HG03521 (cell line): ENCODE data around the gene MATN1.

ENCODE experiments used
- ATAC-seq: cut with Tn5 transposase; IDR thresholded peaks from one replicate; pipeline ENCODE4 v1.9.1; 2021; ENCODE audit warnings: mild to moderate bottlenecking, moderate library complexity; ENCODE audit not compliant: unreplicated experiment

MATN1 gene

DNA sequence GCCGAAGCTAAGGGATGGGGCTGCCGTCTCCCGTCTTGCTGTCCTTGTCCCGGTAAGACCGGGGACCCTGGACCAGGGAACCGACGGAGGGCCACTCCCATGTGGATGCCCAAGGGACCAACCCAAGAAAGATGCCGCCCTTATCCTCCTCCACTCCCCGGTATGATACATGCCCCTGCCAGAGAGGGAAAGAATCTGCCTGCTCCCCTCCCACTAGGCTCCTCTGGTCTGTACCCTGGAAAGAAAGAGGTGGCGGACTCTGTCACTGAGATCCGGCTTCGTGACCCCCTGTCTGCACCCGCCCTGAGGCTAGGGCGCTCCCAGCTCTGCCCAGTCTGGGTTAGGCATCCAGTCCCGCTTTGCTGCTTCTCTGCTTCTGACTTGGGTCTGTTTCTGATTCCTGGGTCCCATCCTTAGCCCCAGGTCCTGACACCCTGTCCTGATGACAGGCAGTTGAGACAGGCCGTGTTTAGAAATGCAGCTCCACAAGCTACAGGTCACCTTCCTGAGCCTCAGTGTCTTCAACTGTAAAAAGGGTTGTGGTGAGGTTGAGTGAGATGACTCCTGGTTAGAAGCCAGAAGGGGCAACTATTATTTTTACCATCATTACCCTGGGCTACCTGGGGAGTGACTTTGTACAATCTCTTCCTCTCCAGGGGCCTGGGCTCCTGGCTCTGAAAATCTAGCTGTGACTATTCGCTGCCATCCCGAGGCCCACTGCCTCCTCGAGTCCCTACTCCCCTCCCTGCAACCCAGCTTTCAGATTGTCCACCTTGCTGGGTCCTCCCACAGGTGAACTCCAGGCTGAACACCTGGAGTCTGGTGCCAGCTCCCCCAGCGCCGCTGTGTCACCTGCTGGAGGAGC, 3.7 kb downstream of the MATN1 start:
- no peak for ATAC-seq

- peak; percentile 47 for ATAC-seq
Measured at GRCh38 chr1:30718636-30719405, 4.6 kb downstream of the MATN1 start.

GRCh38 chr1:30718091-30718635, 5.2 kb downstream of the MATN1 start:
- ATAC-seq, result peak; percentile 84

DNA sequence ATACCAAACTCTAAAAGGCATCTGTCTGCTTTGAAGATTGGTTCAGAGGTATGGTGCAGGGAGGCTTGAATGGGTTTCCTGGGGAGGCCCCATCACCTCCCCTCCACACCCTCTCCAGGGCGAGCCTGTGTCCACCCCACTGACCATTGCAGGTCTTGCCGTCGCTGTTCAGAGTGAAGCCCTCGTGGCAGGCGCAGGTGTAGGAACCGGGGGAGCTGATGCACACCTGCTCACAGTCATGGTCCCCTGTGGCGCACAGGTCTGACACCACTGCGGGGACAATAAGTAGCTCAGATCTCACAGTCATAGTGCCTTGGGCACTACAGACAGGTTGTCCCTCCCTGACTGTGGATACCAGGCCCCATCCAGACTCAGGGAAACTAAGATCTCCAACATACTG, 6.7 kb downstream of the MATN1 start:
- ATAC-seq, result no peak

DNA sequence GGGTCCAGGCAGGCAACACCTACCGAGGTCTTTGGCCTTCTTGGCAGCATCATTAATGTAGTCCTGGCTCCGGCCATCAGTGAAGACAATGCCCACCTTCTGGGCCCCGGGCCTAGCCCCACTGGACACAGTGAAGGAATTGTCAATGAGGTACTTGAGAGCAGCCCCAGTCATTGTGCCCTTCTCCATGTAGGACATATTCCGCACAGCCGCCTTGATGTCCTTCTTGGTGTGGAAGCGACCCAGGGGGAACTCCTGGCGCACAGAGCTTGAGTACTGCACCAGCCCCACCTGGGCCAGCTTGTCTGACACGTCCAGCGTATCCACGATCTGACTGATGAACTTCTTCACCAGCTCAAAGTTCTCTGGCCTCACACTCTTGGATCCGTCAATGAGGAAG, 7.5 kb downstream of the MATN1 start:
- no peak for ATAC-seq

DNA sequence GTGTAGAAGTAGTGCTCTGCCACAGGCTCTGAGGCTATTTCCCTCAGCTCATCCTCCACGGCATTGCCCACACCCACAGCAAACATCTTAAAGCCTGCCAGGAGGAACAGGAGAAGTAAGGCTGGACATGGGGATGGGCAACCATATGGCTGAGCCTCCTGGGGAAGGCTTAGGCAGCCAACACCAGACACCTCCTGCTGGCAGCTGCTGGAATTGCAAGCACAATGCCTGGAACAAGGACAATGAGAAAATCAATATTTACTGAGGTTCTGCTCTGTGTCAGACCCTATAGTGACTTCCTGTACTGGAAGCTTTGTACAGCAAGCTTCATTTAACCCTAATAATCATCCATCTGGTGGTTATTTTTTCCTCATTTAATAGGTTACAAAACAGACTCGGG, 8.2 kb downstream of the MATN1 start:
- no peak for ATAC-seq

- ATAC-seq, result no peak
Measured at GRCh38 chr1:30714536-30715090, 8.8 kb downstream of the MATN1 start.

DNA sequence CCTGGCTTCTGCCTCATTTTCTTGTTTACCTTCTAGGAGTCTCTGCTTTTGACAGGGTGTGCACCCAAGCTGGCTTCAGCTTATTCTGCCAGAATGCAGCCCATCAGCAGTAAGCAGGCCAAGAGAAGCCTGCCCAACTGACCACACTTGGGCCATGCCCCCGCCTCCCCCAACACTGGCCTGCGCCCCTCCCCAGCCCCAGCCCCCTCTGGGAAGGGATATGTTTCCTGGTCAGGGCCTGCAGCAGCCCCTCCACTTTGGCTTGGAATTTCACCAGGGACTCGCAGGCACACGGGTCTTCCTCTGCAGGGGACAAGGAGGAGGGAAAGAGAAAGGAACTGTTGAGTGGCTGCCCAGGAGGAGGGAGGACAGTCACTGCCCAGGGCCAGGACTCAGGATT, 9.4 kb downstream of the MATN1 start:
- ATAC-seq, result no peak

DNA sequence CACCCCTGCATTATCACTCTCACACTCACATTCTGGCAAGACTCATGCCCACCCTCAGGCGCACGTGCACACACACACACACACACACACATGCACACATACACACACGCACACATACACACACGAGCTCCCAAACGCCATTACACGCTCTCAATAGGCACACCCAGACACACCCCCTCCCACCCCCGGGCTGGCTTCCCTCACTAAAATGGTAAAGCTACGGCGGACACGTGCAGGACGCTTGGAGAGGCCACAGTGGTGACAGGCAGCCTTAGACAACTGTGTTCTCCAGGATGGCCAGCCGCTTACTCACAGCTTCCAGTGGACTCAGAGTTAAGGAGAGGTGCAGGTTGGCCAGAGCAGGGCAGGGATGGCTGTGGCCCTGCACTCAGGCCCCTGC, 10.1 kb downstream of the MATN1 start:
- no peak for ATAC-seq

DNA sequence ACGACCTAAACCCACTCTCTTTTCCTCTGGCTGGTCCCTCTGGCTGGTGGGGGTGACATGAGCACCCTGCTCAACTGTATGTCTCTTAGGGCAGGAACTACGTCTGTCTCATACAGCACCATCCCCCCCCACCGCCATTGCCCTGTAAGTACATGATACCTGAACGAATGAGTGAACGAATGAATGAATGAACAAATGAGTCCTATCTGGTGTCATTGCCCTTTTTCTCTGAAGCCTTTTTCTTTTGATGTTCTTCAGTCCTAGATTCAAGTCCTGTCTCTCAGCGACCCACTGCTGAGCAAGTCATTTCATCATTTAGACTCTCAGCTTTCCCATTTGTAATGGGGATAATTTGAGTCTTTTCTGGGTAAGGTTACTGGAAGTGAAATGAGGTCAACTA, 10.8 kb downstream of the MATN1 start:
- ATAC-seq, result no peak

GRCh38 chr1:30710407-30710806, 13.0 kb downstream of the MATN1 start:
- ATAC-seq, result no peak

DNA sequence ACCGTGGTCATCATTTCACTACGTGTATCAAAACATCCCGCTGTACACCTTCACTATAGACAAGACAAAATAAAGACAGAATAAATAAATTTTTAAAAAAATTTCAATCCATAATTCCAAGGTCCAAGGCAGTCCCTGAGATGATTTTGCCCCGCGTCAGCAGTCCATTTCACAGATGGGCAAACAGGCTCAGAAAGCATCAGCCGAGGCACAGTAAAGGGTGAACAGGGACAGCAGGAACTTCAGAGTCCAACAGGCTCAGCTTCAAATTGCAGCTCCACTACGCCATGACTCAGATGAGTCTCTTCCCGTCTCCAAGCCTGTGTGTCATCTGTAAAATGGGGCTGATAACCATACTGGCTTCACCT, 15.0 kb downstream of the MATN1 start:
- no peak for ATAC-seq

DNA sequence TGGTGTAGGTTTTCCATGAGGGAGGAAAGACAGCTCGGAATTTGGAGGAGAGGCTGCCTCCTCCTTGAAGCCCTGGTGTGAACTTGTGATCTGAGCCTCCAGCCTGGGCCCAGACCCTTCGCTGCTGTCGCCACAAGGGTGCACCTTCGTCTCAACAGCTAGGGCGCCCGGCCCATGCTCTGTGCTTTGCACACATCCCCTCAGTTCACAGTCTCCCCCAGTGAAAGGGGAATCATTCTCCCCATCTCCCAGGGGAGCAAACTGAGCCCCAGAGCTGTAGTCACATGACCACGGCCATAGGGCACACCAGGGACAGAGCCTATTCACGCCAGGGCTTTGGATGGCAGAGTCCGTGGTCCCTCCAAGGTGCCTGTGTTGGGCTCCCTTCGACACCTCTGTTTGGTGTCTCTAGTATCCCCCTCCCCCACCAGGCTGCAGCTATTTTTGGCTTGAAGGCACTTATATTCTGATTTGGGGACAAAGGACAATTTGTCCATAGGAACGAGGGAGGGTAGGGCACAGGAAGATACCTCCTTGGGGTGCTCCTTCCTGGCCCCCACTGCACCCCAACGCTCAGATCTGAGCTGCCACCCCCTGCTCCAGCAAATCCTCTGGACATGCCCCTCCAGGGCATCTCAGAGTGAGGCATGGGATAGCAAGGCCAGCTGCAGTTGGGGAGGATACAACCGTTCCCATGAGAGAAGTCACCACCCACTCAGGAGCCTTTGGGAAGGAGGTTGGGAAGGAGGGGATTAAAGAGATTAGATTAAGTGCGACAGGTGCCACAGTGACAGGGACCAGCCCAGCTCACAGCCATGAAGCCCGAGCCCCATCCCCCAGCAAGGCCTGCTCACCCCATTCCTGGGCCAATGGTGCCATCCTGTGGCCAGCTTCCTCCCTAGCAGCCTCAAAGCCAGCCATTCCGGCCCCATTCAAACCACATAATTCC, 15.7 kb downstream of the MATN1 start:
- no peak for ATAC-seq

- no peak for ATAC-seq
Measured at GRCh38 chr1:30706528-30706927, 16.9 kb downstream of the MATN1 start.

DNA sequence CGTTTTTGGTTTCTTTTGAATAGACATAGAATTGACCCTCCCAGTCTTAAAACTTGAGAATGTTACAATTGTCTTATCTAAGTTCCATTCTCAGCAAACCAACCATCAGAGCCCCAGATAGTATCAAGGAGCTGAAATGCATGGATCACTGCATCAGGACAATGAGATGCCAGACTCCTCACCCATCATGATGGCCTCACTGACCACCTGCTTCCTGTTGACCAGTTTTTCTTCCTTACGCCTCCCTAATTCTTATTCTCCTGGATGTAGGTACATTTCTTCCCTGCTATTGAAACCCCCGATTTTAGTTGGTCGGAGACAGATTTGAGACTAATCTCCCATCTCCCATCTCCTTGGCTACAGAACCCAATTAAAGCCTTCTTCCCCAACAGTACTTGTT, 17.7 kb downstream of the MATN1 start:
- ATAC-seq, result no peak

DNA sequence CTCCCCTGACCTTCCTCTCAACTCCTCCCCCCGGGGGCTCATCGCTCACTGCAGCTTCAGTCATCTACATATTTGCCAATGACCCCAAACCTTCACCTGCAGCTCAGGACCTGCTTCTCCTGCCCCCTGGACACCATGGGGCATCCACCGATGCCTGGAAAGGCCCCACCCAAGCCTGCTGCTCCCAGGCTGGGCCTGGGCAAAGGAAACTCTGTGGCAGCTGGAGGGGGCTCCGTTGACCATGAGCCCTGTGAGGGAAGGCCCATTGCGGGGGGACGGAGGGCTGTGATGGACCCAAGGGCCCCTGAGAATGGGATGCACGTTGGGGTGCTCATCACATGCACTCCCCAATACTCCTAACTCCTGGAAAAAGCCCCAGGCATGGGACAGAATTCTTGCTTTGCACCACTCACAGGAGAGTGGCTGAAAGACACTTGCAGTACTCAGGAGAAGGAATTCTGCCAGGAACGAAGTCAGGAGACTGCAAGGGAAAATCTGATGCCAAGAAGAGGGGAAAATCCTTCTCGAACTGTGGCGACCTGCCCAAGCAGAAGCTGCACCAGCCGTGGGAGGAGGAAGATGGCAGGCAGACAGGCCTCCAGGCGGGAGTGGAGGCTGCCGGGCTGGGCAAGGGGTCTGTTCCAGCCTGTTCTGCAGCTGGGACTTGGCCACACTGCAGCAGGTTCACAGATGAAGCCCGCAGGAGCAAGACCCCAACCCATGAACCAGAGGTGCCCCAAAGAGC, 18.4 kb downstream of the MATN1 start:
- no peak for ATAC-seq

DNA sequence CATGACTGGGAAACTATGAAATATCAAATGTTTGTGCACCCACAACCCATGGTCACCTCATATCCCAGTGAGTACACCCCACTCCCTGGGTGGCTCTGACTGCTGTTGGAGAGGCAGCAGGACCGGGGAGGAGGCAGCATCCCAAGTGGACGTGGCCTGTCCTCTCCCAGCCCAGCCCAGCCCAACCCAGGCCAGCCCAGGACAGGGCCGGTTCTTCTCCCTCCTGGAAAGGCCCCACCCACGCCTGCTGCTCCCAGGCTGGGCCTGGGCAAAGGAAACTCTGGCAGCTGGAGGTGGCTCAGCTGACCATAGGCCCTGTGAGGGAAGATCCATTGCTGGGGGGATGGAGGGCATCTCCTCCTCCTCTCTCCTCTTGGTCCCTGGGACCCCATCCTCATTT, 19.1 kb downstream of the MATN1 start:
- ATAC-seq, result no peak

- no peak for ATAC-seq
Measured at GRCh38 chr1:30702823-30703222, 20.6 kb downstream of the MATN1 start.

- no peak for ATAC-seq
Measured at GRCh38 chr1:30701258-30701633, 22.1 kb downstream of the MATN1 start.
